GM12891 (cell line): Measurements from ENCODE around the gene PCNA.

Experiments used
- PAX5 ChIP-seq: IDR thresholded peaks from 2 replicates; pipeline ENCODE4 v1.6.1; 2011; ENCODE audit warnings: low read length, moderate library complexity, mild to moderate bottlenecking; ENCODE audit not compliant: insufficient read depth, severe bottlenecking
- POLR2A ChIP-seq: IDR thresholded peaks from 2 replicates; pipeline ENCODE4 v1.6.1; 2011; ENCODE audit warnings: low read depth, low read length, control low read depth
- POLR2AphosphoS5 ChIP-seq: IDR thresholded peaks from 2 replicates; pipeline ENCODE4 v1.6.1; 2011; ENCODE audit warnings: low read depth, low read length, control low read depth

- TF ChIP-seq POLR2A (no peak), POLR2AphosphoS5 (peak; percentile 54; the same call in 1 of the 2 replicates), PAX5 (peak; percentile 3)
These were observed 41.3 kb downstream of the PCNA start for GRCh38 chr20:5078399-5078958.
